ENCODE results near the gene ETS2. TPM values are rescaled to one million over a fixed set of nuclear protein-coding genes. Genes with fewer than 3 reads are reported as not detected.

ETS2 gene
- total and polyA plus RNA-seq, 2 of the 8 experiments (the other 6 are each of a cell fraction or from before 2014, with no cell fraction given), result 11.0 to 45.1 TPM

DNA sequence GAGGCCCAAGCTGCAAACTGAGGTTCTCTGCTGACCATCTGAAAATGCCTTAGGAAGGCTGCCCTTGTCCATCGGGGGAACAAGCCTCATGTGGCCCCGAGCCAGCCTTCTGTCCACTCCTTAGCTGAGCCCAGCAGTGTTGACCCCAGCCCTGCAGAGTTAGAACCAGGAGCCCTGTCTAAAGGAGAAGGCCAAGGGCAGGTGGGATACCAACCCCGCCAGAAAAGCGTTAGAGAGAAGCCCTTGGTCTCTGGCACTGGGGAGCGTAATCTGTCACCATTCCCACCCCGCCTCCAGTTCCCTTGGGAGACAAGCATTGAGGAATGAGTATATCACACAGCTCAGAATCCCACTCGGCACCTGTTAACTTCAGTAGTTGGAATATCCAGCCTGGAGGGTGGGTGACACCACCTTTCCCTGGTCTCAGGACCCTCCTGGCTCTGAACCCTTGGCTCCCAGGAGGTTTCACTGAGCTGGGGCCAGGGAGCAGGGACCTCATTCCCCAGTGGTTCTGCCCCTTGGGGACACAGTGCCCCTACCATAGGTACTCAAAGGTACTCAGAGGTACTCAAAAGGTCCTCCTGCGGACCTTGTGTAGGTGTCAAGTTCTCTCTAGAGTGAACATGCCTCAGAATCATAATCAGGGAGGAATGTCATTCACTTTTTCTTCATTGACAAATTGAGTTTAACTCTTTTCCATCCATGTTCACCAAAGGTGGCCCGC, 16.4 kb downstream of the ETS2 start:
- no peak overlapping the region for H4K8ac ChIP-seq (ENCODE audit: extremely low read depth, insufficient read depth, low read length)
- no peak overlapping the region for H2BK120ac ChIP-seq (replicated peaks; ENCODE audit: low read depth, low read length)
- H4K91ac ChIP-seq (replicated peaks; ENCODE audit: insufficient read length, low read length), result no peak overlapping the region
- no peak overlapping the region; the same call in 1 of the 2 replicates for H3K27ac ChIP-seq (ENCODE audit: low read depth, low read length)
- H3K14ac ChIP-seq (ENCODE audit: insufficient read length), result no peak overlapping the region
- H3K79me1 ChIP-seq (ENCODE audit: low read depth, low read length), result no peaks in the 10 kb centered on the region
- peaks cover 39 to 67% (median 64%) of the 10 kb centered on the region in 4 experiments for H3K36me3 ChIP-seq (ENCODE audit: control insufficient read depth in 2 of 4, insufficient read depth in 4 of 4, low read length in 3 of 4)
- WGBS, 2 experiments (ENCODE audit: extremely low coverage in 1 of 2, insufficient coverage in 1 of 2, insufficient read length in 1 of 2, insufficient replicate concordance in 2 of 2, low coverage in 1 of 2, low lambda C conversion rate in 2 of 2, missing lambda C conversion rate in 1 of 2), result 98% methylated on average over 9 of the region's 9 CpGs; no CpG with 5 or more reads in 1 of the 2 experiments
- no peak overlapping the region for H2BK12ac ChIP-seq (ENCODE audit: low read depth, low read length)
- no peaks in the 10 kb centered on the region for H3K27me3 ChIP-seq (replicated peaks in 1 of 4; ENCODE audit: control insufficient read depth in 3 of 4, extremely low read depth in 1 of 4, insufficient read depth in 3 of 4, low read length in 3 of 4)
- H3K4me1 ChIP-seq (replicated peaks in 1 of 4; ENCODE audit: control insufficient read depth in 3 of 4, insufficient read depth in 4 of 4, low read length in 3 of 4), result no peaks in the 10 kb centered on the region
- FAIRE-seq, result no peak
- H2BK20ac ChIP-seq (ENCODE audit: low read length), result no peak overlapping the region
- ChIA-PET POLR2A (ENCODE audit: partially characterized antibody) (interaction anchor here (0.7 to 1.6 kb wide), 2 partner anchors 9 to 13 kb away, joined by 3 to 4 read pairs; no protein-coding TSS in a partner anchor), CTCF (ENCODE audit: partially characterized antibody) (interaction anchor here (1.2 to 1.6 kb wide), 3 partner anchors 9 to 315 kb away, joined by 3 to 5 read pairs (median 4); no protein-coding TSS in a partner anchor)
- no peak overlapping the region for H3K4me3 ChIP-seq (ENCODE audit: extremely low read depth in 1 of 4, insufficient read depth in 2 of 4, low read depth in 3 of 4, low read length in 4 of 4)
- no peaks in the 10 kb centered on the region for H3K9me3 ChIP-seq (ENCODE audit: insufficient read depth in 2 of 2, low read depth in 1 of 2, low read length in 1 of 2)
- H2AFZ ChIP-seq (ENCODE audit: low read length), result no peak overlapping the region
- H3K18ac ChIP-seq (ENCODE audit: extremely low read depth, low read length), result no peak overlapping the region
- no peak overlapping the region for H3K9ac ChIP-seq (replicated peaks in 1 of 4; ENCODE audit: extremely low read depth in 1 of 4, low read depth in 3 of 4, low read length in 3 of 4)
- H3K23ac ChIP-seq (ENCODE audit: insufficient read length), result no peak overlapping the region
- H2AK5ac ChIP-seq (ENCODE audit: low read depth, low read length), result no peak overlapping the region
- H4K20me1 ChIP-seq (replicated peaks in 1 of 2; ENCODE audit: control insufficient read depth in 1 of 2, insufficient read depth in 2 of 2, low read length in 2 of 2), result peaks cover 0 to 15% of the 10 kb centered on the region in 2 experiments
- H2BK5ac ChIP-seq (ENCODE audit: low read depth, low read length), result no peak overlapping the region
- no peak overlapping the region for H4K5ac ChIP-seq (ENCODE audit: insufficient read length, low read depth, low read length)
- H3K56ac ChIP-seq (replicated peaks; ENCODE audit: insufficient read length, low read depth, low read length), result no peak overlapping the region
- H3K4ac ChIP-seq (replicated peaks; ENCODE audit: insufficient read length, low read depth, low read length), result no peak overlapping the region
- no peak overlapping the region for H2BK15ac ChIP-seq (ENCODE audit: low read length)
- no peak overlapping the region for H3K4me2 ChIP-seq (ENCODE audit: insufficient read depth in 1 of 2, low read depth in 2 of 2, low read length in 2 of 2)
- no peak for TF ChIP-seq BACH1 (IDR thresholded peaks at IDR 0.05; ENCODE audit: low read length)
- TF ChIP-seq MAX (IDR thresholded peaks at IDR 0.05), result no peak
- TF ChIP-seq JUN (IDR thresholded peaks at IDR 0.05; ENCODE audit: low read depth, low read length), result no peak
- TF ChIP-seq SRF (IDR thresholded peaks at IDR 0.05; ENCODE audit: low read depth, low read length), result no peak
- TF ChIP-seq POLR2A (IDR thresholded peaks at IDR 0.05; ENCODE audit: control extremely low read depth in 1 of 2, low read depth in 2 of 2, low read length in 2 of 2), result no peak
- no peak for TF ChIP-seq CHD2 (IDR thresholded peaks at IDR 0.05; ENCODE audit: low read length)
- no peak for TF ChIP-seq KDM4A (IDR thresholded peaks at IDR 0.05; ENCODE audit: low read depth, low read length, severe bottlenecking)
- TF ChIP-seq, protein P1, sequence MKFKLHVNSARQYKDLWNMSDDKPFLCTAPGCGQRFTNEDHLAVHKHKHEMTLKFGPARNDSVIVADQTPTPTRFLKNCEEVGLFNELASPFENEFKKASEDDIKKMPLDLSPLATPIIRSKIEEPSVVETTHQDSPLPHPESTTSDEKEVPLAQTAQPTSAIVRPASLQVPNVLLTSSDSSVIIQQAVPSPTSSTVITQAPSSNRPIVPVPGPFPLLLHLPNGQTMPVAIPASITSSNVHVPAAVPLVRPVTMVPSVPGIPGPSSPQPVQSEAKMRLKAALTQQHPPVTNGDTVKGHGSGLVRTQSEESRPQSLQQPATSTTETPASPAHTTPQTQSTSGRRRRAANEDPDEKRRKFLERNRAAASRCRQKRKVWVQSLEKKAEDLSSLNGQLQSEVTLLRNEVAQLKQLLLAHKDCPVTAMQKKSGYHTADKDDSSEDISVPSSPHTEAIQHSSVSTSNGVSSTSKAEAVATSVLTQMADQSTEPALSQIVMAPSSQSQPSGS (IDR thresholded peaks at IDR 0.05; ENCODE audit: low read length), result no peak
- no peak for TF ChIP-seq RNF2 (IDR thresholded peaks at IDR 0.05; ENCODE audit: borderline replicate concordance, low read depth, low read length, missing control alignments, poor library complexity, severe bottlenecking)
- TF ChIP-seq RBBP5 (IDR thresholded peaks at IDR 0.05; ENCODE audit: borderline replicate concordance, low read depth, low read length), result no peak
- no peaks in the 10 kb centered on the region; a peak in 1 of 4 replicates for H3K79me2 ChIP-seq (ENCODE audit: control insufficient read depth in 1 of 2, insufficient read depth in 2 of 2, low read length in 2 of 2)
- DNase-seq (ENCODE audit: low read depth in 1 of 2, low spot score in 2 of 2), result peak in 1 of 2 experiments; percentile 32
- no peaks in the 10 kb centered on the region for H3K23me2 ChIP-seq (ENCODE audit: low read depth, low read length)
